K562 (cell line): ENCODE measurements around the gene TIMP2.

Experiments used
- NR2C1 ChIP-seq, 2 experiments: fragments of 450-650 bp; IDR thresholded peaks; 2 replicates each; pipeline ENCODE4 v1.6.1; 2017; ENCODE audit warnings: mild to moderate bottlenecking in 2 of 2, antibody characterized with exemption in 1 of 2, inconsistent platforms in 1 of 2, missing compliant biosample characterization in 1 of 2, missing genetic modification characterization in 1 of 2
- POU5F1 ChIP-seq: fragments of 150-350 bp; IDR thresholded peaks from 2 replicates; pipeline ENCODE4 v1.6.1; 2014; ENCODE audit warnings: borderline replicate concordance, low read length, low read depth, mild to moderate bottlenecking; ENCODE audit not compliant: partially characterized antibody

DNA sequence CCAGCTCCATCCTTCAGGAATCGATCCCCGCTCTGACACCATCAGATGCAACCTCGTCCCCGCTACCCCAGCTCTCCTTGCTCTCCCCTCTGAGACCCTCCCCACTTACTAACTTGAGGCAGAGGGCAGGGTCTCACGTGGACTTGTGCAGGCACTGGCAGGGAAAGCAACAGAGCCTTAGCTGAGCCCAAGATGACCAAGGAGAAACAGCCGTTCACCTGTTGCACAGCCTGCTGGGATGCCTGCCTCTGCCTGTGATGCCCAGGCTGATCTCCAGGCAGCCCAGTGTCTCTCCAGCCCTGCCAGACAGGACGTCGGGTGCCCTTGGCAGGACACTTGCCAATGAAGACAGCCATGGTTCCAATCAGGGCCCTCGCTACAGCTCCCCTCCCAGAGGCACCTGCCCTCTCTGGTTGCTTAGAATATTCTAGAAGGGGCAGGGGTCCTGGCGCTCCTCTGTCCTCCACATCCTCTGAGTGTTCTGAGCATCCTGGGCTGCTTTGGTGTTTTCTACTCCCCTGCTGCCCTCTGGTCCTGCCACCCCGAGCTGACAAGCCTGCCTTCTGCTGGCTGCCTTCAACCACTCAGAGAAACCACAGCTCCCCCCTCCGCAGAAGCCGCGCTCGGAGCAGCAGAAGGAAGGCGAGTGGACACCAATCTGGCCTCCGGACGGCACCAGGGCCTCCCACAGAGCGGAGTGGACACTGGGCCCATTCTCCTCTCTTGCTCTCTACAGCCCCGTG is 28.9 kb downstream of the TIMP2 start:
- TF ChIP-seq POU5F1: no peak
- TF ChIP-seq NR2C1 (IDR thresholded peaks at IDR 0.05): no peak
- no peak for TF ChIP-seq NR2C1 (tag; IDR thresholded peaks at IDR 0.05)
